Measurements from ENCODE around the gene CLDN20.
"Not testable (repeated sequence)": the region's sequence is repeated elsewhere in the genome, so short reads cannot be mapped to it uniquely, and the experiment has no call there.

DNA sequence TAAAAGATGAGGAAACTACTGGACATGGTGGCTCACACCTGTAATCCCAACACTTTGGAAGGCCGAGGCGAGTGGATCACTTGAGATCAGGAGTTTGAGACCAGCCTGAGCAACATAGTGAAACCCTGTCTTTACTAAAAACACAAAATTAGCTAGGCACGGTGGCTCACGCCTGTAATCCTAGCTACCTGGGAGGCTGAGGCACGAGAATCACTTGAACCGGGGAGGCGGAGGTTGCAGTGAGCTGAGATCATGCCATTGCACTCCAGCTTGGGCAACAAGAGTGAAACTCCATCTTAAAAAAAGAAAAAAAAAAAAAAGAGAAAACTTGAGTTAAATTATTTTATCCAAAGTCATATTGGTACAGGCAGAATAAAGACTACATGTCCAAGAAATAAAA, 49.1 kb downstream of the CLDN20 start:
- TF ChIP-seq, protein P1, sequence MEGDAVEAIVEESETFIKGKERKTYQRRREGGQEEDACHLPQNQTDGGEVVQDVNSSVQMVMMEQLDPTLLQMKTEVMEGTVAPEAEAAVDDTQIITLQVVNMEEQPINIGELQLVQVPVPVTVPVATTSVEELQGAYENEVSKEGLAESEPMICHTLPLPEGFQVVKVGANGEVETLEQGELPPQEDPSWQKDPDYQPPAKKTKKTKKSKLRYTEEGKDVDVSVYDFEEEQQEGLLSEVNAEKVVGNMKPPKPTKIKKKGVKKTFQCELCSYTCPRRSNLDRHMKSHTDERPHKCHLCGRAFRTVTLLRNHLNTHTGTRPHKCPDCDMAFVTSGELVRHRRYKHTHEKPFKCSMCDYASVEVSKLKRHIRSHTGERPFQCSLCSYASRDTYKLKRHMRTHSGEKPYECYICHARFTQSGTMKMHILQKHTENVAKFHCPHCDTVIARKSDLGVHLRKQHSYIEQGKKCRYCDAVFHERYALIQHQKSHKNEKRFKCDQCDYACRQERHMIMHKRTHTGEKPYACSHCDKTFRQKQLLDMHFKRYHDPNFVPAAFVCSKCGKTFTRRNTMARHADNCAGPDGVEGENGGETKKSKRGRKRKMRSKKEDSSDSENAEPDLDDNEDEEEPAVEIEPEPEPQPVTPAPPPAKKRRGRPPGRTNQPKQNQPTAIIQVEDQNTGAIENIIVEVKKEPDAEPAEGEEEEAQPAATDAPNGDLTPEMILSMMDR (IDR thresholded peaks at IDR 0.05), result not testable (repeated sequence)
- TF ChIP-seq POLR2A (IDR thresholded peaks at IDR 0.05), result not testable (repeated sequence)
